ENCODE measurements around the gene SLC26A1. TPM values are rescaled to one million over a fixed set of nuclear protein-coding genes. Genes with fewer than 3 reads are reported as not detected.

Gene SLC26A1
- total RNA-seq, 6 experiments from 2014 or later = 9.6 to 30.9 (median 23.0) TPM

DNA sequence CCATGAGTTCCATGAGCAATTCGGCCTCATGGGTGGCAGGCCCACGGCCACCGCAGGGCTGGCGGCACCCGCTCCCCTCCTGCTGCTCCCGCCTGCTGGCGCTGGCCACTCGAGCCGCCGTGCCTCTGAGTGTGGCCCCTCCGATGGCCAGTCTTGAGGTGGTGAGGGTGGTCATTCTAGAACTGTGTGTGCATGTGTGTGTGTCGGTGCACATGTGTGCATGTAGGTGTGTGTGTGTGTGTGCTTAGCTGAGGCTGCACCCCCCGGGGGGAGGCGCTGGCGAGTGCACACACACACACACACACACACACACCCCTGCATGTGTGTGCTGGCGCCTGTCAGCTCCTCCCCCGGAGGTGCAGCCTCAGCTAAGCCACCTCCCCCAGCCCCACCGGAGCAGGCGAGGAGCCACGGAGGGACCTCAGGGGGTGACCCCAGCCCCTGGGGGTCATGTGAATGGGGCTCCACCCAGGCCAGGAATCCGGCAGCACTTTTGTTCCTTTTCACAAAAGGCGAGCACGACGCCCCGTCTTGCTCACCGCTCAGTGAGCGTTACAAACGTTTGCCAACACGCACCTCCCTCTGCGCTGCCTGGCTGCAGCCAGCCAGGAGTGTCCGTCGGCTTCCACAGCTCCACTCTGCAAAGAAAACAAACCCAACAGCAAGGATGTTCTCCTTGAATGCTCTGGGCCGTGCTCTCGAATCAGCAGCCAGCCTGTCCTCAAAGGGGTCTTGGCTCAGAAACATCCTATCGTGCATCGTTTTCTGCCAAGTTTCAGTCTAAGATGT, 48.1 kb upstream of the SLC26A1 start:
- H3K4me1 ChIP-seq = no peaks in the 10 kb centered on the region
- intact Hi-C loops (cut with DNase I) = no loop called here
- DNase-seq = no peak

DNA sequence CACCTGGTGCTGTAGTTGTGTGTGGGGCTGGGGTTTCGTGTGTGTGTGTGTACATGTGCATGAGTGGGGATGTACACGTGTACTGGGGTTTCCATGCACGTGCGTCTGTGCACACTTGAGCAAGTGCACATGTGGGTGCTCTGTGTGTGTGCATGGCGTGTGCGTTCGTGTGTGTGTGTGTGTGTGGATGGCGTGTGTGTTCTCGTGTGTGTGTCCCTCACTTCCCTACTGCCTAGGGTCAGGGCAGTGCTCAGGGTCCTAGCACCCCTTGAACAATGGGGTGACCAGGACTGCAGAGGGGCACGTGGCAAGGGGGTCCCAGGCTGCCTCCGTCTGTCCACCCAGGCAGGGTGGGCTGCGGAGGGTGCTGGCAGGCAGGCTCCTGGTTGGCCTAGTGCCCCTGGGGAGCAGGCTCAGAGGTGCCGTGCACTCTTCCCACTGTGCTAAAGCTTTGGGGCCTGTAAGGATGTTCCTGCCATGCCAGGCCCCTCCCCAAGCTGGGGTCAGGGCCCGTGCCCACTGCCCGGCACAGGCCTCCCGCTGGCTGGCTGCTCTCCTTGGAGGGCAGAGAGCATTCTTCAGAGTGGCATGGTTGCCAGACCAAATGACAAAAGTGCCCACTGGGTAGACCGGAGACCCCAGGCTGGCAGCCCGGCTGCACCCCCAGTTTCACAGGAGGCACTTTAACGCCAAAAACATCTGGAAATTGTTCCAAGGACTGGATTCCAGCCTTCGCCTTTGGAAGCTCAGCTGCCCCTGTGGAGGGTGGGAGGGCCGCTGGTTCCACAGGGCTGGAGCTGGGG, 47.3 kb upstream of the SLC26A1 start:
- H3K27me3 ChIP-seq = no peaks in the 10 kb centered on the region
- no peak overlapping the region for H3K4me3 ChIP-seq
- no peak for DNase-seq
- TF ChIP-seq POLR2A (IDR thresholded peaks at IDR 0.05) = no peak
- no peaks in the 10 kb centered on the region for H3K9me3 ChIP-seq
- intact Hi-C loops (cut with DNase I) = no loop called here
- H3K27ac ChIP-seq = no peak overlapping the region
- no peaks in the 10 kb centered on the region for H3K36me3 ChIP-seq
- no peak for ATAC-seq
- no peaks in the 10 kb centered on the region for H3K4me1 ChIP-seq
- 89% methylated on average over 7 of the region's 21 CpGs for WGBS (ENCODE audit: insufficient coverage, low coverage, low lambda C conversion rate, missing lambda C conversion rate)

More for the DNA sequence above, 48.1 kb upstream of the SLC26A1 start:
- Histone ChIP-seq H3K4me3 (no peak overlapping the region), H3K36me3 (no peaks in the 10 kb centered on the region), H3K9me3 (no peaks in the 10 kb centered on the region), H3K27me3 (no peaks in the 10 kb centered on the region), H3K27ac (no peak overlapping the region)
- TF ChIP-seq POLR2A (IDR thresholded peaks at IDR 0.05) = no peak
- TF ChIP-seq, protein P1, sequence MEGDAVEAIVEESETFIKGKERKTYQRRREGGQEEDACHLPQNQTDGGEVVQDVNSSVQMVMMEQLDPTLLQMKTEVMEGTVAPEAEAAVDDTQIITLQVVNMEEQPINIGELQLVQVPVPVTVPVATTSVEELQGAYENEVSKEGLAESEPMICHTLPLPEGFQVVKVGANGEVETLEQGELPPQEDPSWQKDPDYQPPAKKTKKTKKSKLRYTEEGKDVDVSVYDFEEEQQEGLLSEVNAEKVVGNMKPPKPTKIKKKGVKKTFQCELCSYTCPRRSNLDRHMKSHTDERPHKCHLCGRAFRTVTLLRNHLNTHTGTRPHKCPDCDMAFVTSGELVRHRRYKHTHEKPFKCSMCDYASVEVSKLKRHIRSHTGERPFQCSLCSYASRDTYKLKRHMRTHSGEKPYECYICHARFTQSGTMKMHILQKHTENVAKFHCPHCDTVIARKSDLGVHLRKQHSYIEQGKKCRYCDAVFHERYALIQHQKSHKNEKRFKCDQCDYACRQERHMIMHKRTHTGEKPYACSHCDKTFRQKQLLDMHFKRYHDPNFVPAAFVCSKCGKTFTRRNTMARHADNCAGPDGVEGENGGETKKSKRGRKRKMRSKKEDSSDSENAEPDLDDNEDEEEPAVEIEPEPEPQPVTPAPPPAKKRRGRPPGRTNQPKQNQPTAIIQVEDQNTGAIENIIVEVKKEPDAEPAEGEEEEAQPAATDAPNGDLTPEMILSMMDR (IDR thresholded peaks at IDR 0.05) = no peak
- ATAC-seq = no peak
- WGBS (ENCODE audit: insufficient coverage, low coverage, low lambda C conversion rate, missing lambda C conversion rate) = 24% methylated on average over 5 of the region's 36 CpGs

DNA sequence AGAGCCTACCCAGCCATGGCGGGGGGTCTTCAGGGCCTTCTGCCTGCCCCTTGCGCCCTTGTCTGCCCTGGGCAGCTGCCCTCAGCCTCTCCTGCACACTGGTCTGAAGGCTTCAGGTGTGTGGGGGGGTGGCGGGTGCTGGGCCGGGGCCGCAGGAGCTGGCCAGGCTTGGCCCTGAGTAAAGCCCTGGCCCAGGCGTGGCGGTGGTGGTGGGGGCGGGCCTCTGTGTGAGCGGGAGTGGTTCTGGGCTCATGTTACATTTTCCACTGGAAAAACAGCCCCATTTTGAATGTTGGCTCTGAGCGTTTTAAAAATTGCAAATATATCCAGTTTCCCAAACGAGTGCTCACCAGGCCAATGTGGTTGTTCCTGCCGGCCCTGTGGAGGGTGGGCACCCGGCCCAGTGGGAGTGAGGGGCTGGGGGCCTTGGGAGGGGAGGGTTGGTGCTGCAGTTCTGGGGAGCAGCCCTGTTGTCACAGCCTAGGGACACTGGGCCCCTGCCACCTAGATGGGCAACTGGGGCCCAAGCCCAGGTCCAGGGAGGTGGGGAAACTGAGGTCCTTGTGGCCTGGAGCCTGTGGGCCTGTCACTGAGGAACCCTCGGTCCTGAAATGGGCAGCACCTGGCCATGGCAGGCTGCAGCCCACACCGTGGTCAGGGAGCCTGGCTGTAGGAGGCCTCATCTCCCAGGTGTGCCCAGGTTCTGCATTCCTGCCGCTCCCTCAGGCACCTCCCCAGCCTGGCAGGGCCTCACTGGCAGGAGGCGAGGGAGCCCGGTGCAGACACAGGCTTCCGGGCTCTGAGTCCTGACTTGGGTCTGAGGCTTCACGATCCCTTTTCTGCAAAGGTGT, 46.5 kb upstream of the SLC26A1 start:
- no peaks in the 10 kb centered on the region for H3K9me3 ChIP-seq
- no peaks in the 10 kb centered on the region for H3K4me1 ChIP-seq
- 71% methylated on average over 3 of the region's 20 CpGs for WGBS (ENCODE audit: insufficient coverage, low coverage, low lambda C conversion rate, missing lambda C conversion rate)
- no peak overlapping the region for H3K4me3 ChIP-seq
- H3K27me3 ChIP-seq = no peaks in the 10 kb centered on the region
- no peak for DNase-seq
- no peak for ATAC-seq
- H3K27ac ChIP-seq = no peak overlapping the region
- H3K36me3 ChIP-seq = no peaks in the 10 kb centered on the region
- TF ChIP-seq, protein P1 (IDR thresholded peaks at IDR 0.05) = no peak
- intact Hi-C loops (cut with DNase I) = no loop called here

DNA sequence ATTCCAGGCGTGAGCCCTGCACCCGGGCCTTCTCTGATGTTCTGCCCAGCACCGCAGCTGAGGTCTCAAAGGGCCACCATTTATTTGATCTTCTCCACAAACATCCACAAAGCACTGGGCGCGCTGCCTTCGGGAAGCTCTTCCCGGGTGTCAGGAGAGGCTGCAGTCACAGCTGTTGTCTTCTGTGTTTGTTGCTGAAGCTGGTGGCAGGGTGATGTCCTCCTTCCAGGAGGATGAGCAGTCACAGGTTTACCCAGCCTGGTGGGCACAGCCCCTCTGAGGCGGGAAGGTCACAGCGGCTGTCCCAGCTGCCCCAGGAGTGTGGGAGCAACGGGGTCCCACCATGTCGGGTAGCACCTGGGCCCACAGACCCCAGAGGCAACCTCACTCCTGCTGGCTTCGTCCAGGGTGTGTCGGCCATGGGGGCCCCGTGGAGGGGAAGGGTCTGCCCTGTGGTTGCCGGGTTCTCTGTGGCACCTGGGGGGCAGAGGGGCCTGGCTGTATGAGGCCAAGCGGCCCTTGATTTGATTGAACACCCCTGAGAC, 45.8 kb upstream of the SLC26A1 start:
- Histone ChIP-seq H3K36me3 (no peaks in the 10 kb centered on the region), H3K4me3 (no peak overlapping the region), H3K9me3 (no peaks in the 10 kb centered on the region), H3K4me1 (no peaks in the 10 kb centered on the region), H3K27ac (no peak overlapping the region), H3K27me3 (no peaks in the 10 kb centered on the region)
- DNase-seq (no peak), ATAC-seq (peak in 1 of 4 donors; percentile 43)
- intact Hi-C loops (cut with DNase I) = no loop called here
- TF ChIP-seq POLR2A (IDR thresholded peaks at IDR 0.05) = no peak
- TF ChIP-seq, protein P1 (IDR thresholded peaks at IDR 0.05) = no peak
- WGBS (ENCODE audit: insufficient coverage, low coverage, low lambda C conversion rate, missing lambda C conversion rate) = 38% methylated on average over 8 of the region's 16 CpGs
